ENCODE data around the gene MTPN. TPM values are rescaled to one million over a fixed set of nuclear protein-coding genes. Genes with fewer than 3 reads are reported as not detected.

The MTPN gene
- total RNA-seq, 4 donors from 2014 or later, result 66.3 to 94.6 (median 75.0) TPM

GRCh38 chr7:135936497-135937217 lies 40.5 kb downstream of the MTPN start:
- TF ChIP-seq EP300 (IDR thresholded peaks at IDR 0.05) (no peak), POLR2A (IDR thresholded peaks at IDR 0.05) (no peak), CTCF (IDR thresholded peaks at IDR 0.05) (no peak)
- no peaks in the 10 kb centered on the region for H3K27me3 ChIP-seq
- no peak for DNase-seq (ENCODE audit: low spot score in 2 of 2)
- no peaks in the 10 kb centered on the region for H3K9me3 ChIP-seq
- 39 to 44% methylated on average over 2 of the region's 2 CpGs for WGBS, 2 donors
- H3K27ac ChIP-seq, result no peak overlapping the region
- H3K4me1 ChIP-seq, result peaks cover 0 to 48% (median 7%) of the 10 kb centered on the region in 4 donors
- no peaks in the 10 kb centered on the region for H3K36me3 ChIP-seq
- no peak overlapping the region for H3K4me3 ChIP-seq

DNA sequence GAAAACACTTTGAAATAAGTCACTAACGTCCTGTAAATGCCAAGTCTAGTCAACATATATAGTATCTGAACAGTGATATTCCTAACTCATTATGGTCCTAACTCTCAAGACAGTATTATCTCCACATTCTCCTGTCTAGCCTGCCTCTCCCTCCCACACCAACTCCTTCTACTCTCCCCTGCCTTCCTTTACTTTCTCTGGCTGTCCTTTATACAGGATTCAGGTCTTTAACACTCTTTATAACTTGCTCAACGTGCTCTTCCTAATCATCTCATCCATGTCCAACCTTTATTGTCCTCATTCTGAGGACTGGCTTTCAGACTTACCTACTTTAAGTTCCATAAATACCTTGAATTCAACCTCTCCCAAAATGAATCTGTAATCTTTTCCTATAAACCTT lies 42.5 kb downstream of the MTPN start:
- Histone ChIP-seq H3K9me3 (no peaks in the 10 kb centered on the region), H3K36me3 (peaks cover 0 to 4% (median 0%) of the 10 kb centered on the region in 3 donors), H3K27ac (no peak overlapping the region), H3K4me1 (peaks cover 0 to 48% (median 10%) of the 10 kb centered on the region in 4 donors), H3K27me3 (no peaks in the 10 kb centered on the region), H3K4me3 (no peak overlapping the region)
- DNase-seq (ENCODE audit: low spot score in 2 of 2), result no peak
- WGBS, 2 donors, result 84 to 93% methylated on average over 2 of the region's 2 CpGs
- TF ChIP-seq EP300 (IDR thresholded peaks at IDR 0.05) (no peak), POLR2A (IDR thresholded peaks at IDR 0.05) (no peak), CTCF (IDR thresholded peaks at IDR 0.05) (no peak)

DNA sequence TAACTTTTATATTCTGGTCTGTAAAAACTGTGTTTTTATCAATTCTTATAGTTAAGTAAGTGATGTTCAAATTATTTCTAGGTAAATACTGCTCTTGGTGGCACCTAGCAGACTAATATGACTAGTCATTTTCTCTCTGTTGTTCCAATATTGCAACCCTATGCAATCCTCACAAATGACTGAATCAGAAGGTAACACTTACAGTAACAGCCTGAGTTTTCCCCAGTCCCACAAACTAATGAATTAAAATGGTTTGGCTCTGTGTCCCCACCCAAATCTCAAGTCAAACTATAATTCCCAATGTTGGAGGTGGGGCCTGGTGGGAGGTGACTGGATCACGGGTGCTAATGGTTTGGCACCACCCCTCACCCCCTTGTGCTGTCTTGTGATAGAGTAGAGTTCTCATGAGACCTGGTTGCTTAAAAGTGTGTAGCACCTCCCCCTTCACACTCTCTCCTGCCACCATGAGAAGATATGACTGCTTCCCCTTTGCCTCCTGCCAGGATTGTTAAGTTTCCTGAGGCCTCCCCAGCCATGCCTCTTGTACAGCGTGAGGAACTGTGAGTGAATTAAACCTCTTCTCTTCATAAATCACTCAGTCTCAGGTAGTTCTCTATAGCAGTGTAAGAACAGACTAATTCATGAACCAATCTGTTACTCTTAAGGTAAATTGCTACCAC lies 43.5 kb downstream of the MTPN start:
- 83 to 89% methylated on average over 2 of the region's 2 CpGs for WGBS, 2 donors
- no peak for TF ChIP-seq POLR2A (IDR thresholded peaks at IDR 0.05)
- TF ChIP-seq CTCF (IDR thresholded peaks at IDR 0.05), result no peak
- no peak for TF ChIP-seq EP300 (IDR thresholded peaks at IDR 0.05)

DNA sequence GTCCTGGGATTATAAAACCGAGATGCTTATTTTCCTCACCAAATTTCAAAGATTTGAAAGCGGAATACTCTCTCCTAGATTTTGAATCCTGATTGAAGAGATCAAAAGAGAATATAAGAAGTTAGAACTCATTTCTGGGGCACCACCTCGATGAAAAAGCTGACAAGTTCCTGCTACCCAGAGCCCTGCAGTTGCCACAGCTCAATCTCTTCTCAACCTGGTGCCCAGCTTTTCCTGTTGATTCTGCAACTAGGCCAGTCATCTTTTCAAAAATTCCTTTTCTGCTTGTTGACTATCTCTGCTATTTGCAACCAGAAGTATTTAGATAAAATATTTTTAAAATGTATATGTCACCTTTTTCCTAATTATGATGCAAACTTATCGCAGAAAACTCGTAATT lies 45.0 kb downstream of the MTPN start:
- TF ChIP-seq CTCF (IDR thresholded peaks at IDR 0.05) (no peak), POLR2A (IDR thresholded peaks at IDR 0.05) (no peak), EP300 (IDR thresholded peaks at IDR 0.05) (no peak)
- peaks cover 0 to 24% (median 3%) of the 10 kb centered on the region in 4 donors for H3K4me1 ChIP-seq
- DNase-seq (ENCODE audit: low spot score in 2 of 2), result no peak
- H3K27me3 ChIP-seq, result no peaks in the 10 kb centered on the region
- no peaks in the 10 kb centered on the region for H3K9me3 ChIP-seq
- H3K4me3 ChIP-seq, result no peak overlapping the region
- 86 to 91% methylated on average over 5 of the region's 5 CpGs for WGBS, 2 donors
- no peak overlapping the region for H3K27ac ChIP-seq
- peaks cover 0 to 24% (median 0%) of the 10 kb centered on the region in 3 donors for H3K36me3 ChIP-seq

More for the DNA sequence above, 43.5 kb downstream of the MTPN start:
- Histone ChIP-seq H3K4me3 (no peak overlapping the region), H3K9me3 (no peaks in the 10 kb centered on the region), H3K36me3 (peaks cover 0 to 13% (median 0%) of the 10 kb centered on the region in 3 donors), H3K27ac (no peak overlapping the region), H3K27me3 (no peaks in the 10 kb centered on the region), H3K4me1 (peaks cover 0 to 39% (median 8%) of the 10 kb centered on the region in 4 donors)
- DNase-seq (ENCODE audit: low spot score in 2 of 2), result no peak
